ENCODE measurements around the gene EGFR.

EGFR gene

GRCh38 chr7:55099821-55100543 is 81.2 kb downstream of the EGFR start:
- TF ChIP-seq, protein P1, sequence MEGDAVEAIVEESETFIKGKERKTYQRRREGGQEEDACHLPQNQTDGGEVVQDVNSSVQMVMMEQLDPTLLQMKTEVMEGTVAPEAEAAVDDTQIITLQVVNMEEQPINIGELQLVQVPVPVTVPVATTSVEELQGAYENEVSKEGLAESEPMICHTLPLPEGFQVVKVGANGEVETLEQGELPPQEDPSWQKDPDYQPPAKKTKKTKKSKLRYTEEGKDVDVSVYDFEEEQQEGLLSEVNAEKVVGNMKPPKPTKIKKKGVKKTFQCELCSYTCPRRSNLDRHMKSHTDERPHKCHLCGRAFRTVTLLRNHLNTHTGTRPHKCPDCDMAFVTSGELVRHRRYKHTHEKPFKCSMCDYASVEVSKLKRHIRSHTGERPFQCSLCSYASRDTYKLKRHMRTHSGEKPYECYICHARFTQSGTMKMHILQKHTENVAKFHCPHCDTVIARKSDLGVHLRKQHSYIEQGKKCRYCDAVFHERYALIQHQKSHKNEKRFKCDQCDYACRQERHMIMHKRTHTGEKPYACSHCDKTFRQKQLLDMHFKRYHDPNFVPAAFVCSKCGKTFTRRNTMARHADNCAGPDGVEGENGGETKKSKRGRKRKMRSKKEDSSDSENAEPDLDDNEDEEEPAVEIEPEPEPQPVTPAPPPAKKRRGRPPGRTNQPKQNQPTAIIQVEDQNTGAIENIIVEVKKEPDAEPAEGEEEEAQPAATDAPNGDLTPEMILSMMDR (IDR thresholded peaks at IDR 0.05; ENCODE audit: low read depth, low read length) = no peak
- no peak for TF ChIP-seq POLR2A (IDR thresholded peaks at IDR 0.05; ENCODE audit: extremely low read depth, insufficient read length)
- no peak for TF ChIP-seq MYC (IDR thresholded peaks at IDR 0.05; ENCODE audit: low read depth, low read length)
- no peak for TF ChIP-seq MAX (IDR thresholded peaks at IDR 0.05; ENCODE audit: low read depth, low read length)
- no peak overlapping the region for H3K4me3 ChIP-seq (ENCODE audit: low read depth, low read length)
- DNase-seq (ENCODE audit: low read depth) = no peak

GRCh38 chr7:55100544-55101327 is 81.9 kb downstream of the EGFR start:
- TF ChIP-seq POLR2A (IDR thresholded peaks at IDR 0.05; ENCODE audit: extremely low read depth, insufficient read length) (no peak), MYC (IDR thresholded peaks at IDR 0.05; ENCODE audit: low read depth, low read length) (no peak), MAX (IDR thresholded peaks at IDR 0.05; ENCODE audit: low read depth, low read length) (no peak)
- TF ChIP-seq, protein P1 (IDR thresholded peaks at IDR 0.05; ENCODE audit: low read depth, low read length) = no peak
- H3K4me3 ChIP-seq (ENCODE audit: low read depth, low read length) = no peak overlapping the region
- no peak for DNase-seq (ENCODE audit: low read depth)

DNA sequence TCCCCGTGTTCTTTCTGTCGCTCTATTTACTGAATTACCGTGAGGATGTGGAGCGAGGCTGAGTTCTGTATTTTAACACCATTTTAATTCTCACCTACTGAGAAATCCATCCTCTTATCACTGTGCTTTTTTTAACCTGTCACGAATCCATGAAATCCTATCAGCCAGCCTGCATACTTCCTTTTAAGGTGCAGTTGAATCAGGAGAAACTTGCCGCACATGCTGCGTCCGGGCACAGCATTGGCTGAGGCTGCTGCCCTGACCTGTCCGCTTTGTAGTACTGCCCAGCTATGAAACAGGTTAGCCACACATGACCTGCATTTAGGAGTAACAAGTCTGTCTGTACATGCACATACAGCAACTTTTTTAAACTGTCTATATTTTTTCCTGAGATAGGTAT is 82.5 kb downstream of the EGFR start:
- no peak for DNase-seq (ENCODE audit: low read depth)
- TF ChIP-seq POLR2A (IDR thresholded peaks at IDR 0.05; ENCODE audit: extremely low read depth, insufficient read length) (no peak), MYC (IDR thresholded peaks at IDR 0.05; ENCODE audit: low read depth, low read length) (no peak), MAX (IDR thresholded peaks at IDR 0.05; ENCODE audit: low read depth, low read length) (no peak)
- TF ChIP-seq, protein P1 (IDR thresholded peaks at IDR 0.05; ENCODE audit: low read depth, low read length) = no peak

GRCh38 chr7:55104123-55104522 is 85.3 kb downstream of the EGFR start:
- TF ChIP-seq, protein P1 (IDR thresholded peaks at IDR 0.05; ENCODE audit: low read depth, low read length) = no peak
- TF ChIP-seq MAX (IDR thresholded peaks at IDR 0.05; ENCODE audit: low read depth, low read length) (no peak), POLR2A (IDR thresholded peaks at IDR 0.05; ENCODE audit: extremely low read depth, insufficient read length) (no peak), MYC (IDR thresholded peaks at IDR 0.05; ENCODE audit: low read depth, low read length) (no peak)
- no peak for DNase-seq (ENCODE audit: low read depth)
- H3K4me3 ChIP-seq (ENCODE audit: low read depth, low read length) = no peak overlapping the region

More for the DNA sequence above, 82.5 kb downstream of the EGFR start:
- H3K4me3 ChIP-seq (ENCODE audit: low read depth, low read length) = no peak overlapping the region

- H3K4me3 ChIP-seq (ENCODE audit: low read depth, low read length) = no peak overlapping the region
- TF ChIP-seq POLR2A (IDR thresholded peaks at IDR 0.05; ENCODE audit: extremely low read depth, insufficient read length) (no peak), MYC (IDR thresholded peaks at IDR 0.05; ENCODE audit: low read depth, low read length) (no peak), MAX (IDR thresholded peaks at IDR 0.05; ENCODE audit: low read depth, low read length) (no peak)
- TF ChIP-seq, protein P1 (IDR thresholded peaks at IDR 0.05; ENCODE audit: low read depth, low read length) = no peak
- no peak for DNase-seq (ENCODE audit: low read depth)
Observed at GRCh38 chr7:55104712-55105433, 86.1 kb downstream of the EGFR start.
